Measurements from ENCODE around the gene CPVL. TPM values are rescaled to one million over a fixed set of nuclear protein-coding genes. Genes with fewer than 3 reads are reported as not detected.
A peak's percentile ranks its signal among the peaks of the same experiment; 100 is the strongest.

The CPVL gene
- total RNA-seq, 3 donors from 2014 or later (not counting 1 experiment from before 2014, with no cell fraction given), result 4.9 to 11.6 (median 9.8) TPM

- H3K36me3 Mint-ChIP-seq, result no peaks in the 10 kb centered on the region
- no peak overlapping the region for H3K27ac ChIP-seq (ENCODE audit: low read length)
- intact Hi-C loops (cut with micrococcal nuclease), result no loop called here
- DNase-seq, result no peak
- H3K36me3 ChIP-seq (ENCODE audit: control insufficient read depth, insufficient read depth, low read length), result no peaks in the 10 kb centered on the region
- no peaks in the 10 kb centered on the region for H3K9me3 Mint-ChIP-seq
- H3K27me3 ChIP-seq (ENCODE audit: control insufficient read depth, insufficient read depth, low read length), result no peaks in the 10 kb centered on the region
- no peak for TF ChIP-seq CTCF (IDR thresholded peaks at IDR 0.05)
- H3K4me3 ChIP-seq (ENCODE audit: low read length), result no peak overlapping the region
- peak in 1 of 3 donors; percentile 21 for ATAC-seq
- no peak overlapping the region for H3K27ac Mint-ChIP-seq
- 89% methylated on average over 1 of the region's 1 CpG for WGBS (ENCODE audit: insufficient coverage)
- H3K4me1 Mint-ChIP-seq, result no peaks in the 10 kb centered on the region
- H3K4me1 ChIP-seq (ENCODE audit: control insufficient read depth, insufficient read depth, low read length), result no peaks in the 10 kb centered on the region
- H3K9me3 ChIP-seq (ENCODE audit: control insufficient read depth, insufficient read depth, low read length), result no peaks in the 10 kb centered on the region
- no peak overlapping the region for H3K4me3 Mint-ChIP-seq
- H3K27me3 Mint-ChIP-seq (ENCODE audit: low read depth in 2 of 2), result no peaks in the 10 kb centered on the region
Measured at GRCh38 chr7:29013082-29013695, 133.1 kb downstream of the CPVL start.

- H3K27me3 Mint-ChIP-seq (ENCODE audit: low read depth in 2 of 2), result peaks cover 0 to 3% of the 10 kb centered on the region in 2 donors
- H3K27ac Mint-ChIP-seq, result no peak overlapping the region
- no peaks in the 10 kb centered on the region for H3K36me3 Mint-ChIP-seq
Measured at GRCh38 chr7:29009947-29010346, 136.4 kb downstream of the CPVL start.

GRCh38 chr7:29008590-29008989 lies 137.7 kb downstream of the CPVL start:
- WGBS (ENCODE audit: insufficient coverage), result 64% methylated on average over 2 of the region's 2 CpGs
- TF ChIP-seq CTCF (IDR thresholded peaks at IDR 0.05), result no peak
- H3K27ac Mint-ChIP-seq, result no peak overlapping the region
- ATAC-seq (no peak), DNase-seq (no peak)
- H3K4me1 Mint-ChIP-seq, result no peaks in the 10 kb centered on the region
- no peaks in the 10 kb centered on the region for H3K9me3 ChIP-seq (ENCODE audit: control insufficient read depth, insufficient read depth, low read length)
- no peaks in the 10 kb centered on the region for H3K9me3 Mint-ChIP-seq
- no peaks in the 10 kb centered on the region for H3K36me3 Mint-ChIP-seq
- no peaks in the 10 kb centered on the region for H3K36me3 ChIP-seq (ENCODE audit: control insufficient read depth, insufficient read depth, low read length)
- no peaks in the 10 kb centered on the region for H3K27me3 ChIP-seq (ENCODE audit: control insufficient read depth, insufficient read depth, low read length)
- H3K27ac ChIP-seq (ENCODE audit: low read length), result no peak overlapping the region
- no peaks in the 10 kb centered on the region for H3K4me1 ChIP-seq (ENCODE audit: control insufficient read depth, insufficient read depth, low read length)
- no peak overlapping the region for H3K4me3 ChIP-seq (ENCODE audit: low read length)
- intact Hi-C loops (cut with micrococcal nuclease), result no loop called here
- H3K27me3 Mint-ChIP-seq (ENCODE audit: low read depth in 2 of 2), result peaks cover 0 to 3% of the 10 kb centered on the region in 2 donors
- H3K4me3 Mint-ChIP-seq, result no peak overlapping the region

More at GRCh38 chr7:29009947-29010346, 136.4 kb downstream of the CPVL start:
- H3K4me3 ChIP-seq (ENCODE audit: low read length), result no peak overlapping the region
- ATAC-seq (no peak), DNase-seq (no peak)
- H3K4me1 ChIP-seq (ENCODE audit: control insufficient read depth, insufficient read depth, low read length), result no peaks in the 10 kb centered on the region
- Mint-ChIP-seq H3K4me1 (no peaks in the 10 kb centered on the region), H3K9me3 (no peaks in the 10 kb centered on the region), H3K4me3 (no peak overlapping the region)
- no peaks in the 10 kb centered on the region for H3K36me3 ChIP-seq (ENCODE audit: control insufficient read depth, insufficient read depth, low read length)
- no peaks in the 10 kb centered on the region for H3K9me3 ChIP-seq (ENCODE audit: control insufficient read depth, insufficient read depth, low read length)
- no peak for TF ChIP-seq CTCF (IDR thresholded peaks at IDR 0.05)
- no peak overlapping the region for H3K27ac ChIP-seq (ENCODE audit: low read length)
- no peaks in the 10 kb centered on the region for H3K27me3 ChIP-seq (ENCODE audit: control insufficient read depth, insufficient read depth, low read length)
- WGBS (ENCODE audit: insufficient coverage), result no CpG with 5 or more reads among the region's 1 CpG
- intact Hi-C loops (cut with micrococcal nuclease), result no loop called here

- Histone ChIP-seq H3K27ac (ENCODE audit: low read length) (no peak overlapping the region), H3K27me3 (ENCODE audit: control insufficient read depth, insufficient read depth, low read length) (no peaks in the 10 kb centered on the region), H3K4me3 (ENCODE audit: low read length) (no peak overlapping the region), H3K9me3 (ENCODE audit: control insufficient read depth, insufficient read depth, low read length) (no peaks in the 10 kb centered on the region), H3K4me1 (ENCODE audit: control insufficient read depth, insufficient read depth, low read length) (no peaks in the 10 kb centered on the region), H3K36me3 (ENCODE audit: control insufficient read depth, insufficient read depth, low read length) (no peaks in the 10 kb centered on the region)
- H3K36me3 Mint-ChIP-seq, result no peaks in the 10 kb centered on the region
- no peak for TF ChIP-seq CTCF (IDR thresholded peaks at IDR 0.05)
- WGBS (ENCODE audit: insufficient coverage), result 100% methylated on average over 1 of the region's 2 CpGs
- DNase-seq (no peak), ATAC-seq (no peak)
- intact Hi-C loops (cut with micrococcal nuclease), result no loop called here
- H3K27ac Mint-ChIP-seq, result no peak overlapping the region
- no peaks in the 10 kb centered on the region for H3K9me3 Mint-ChIP-seq
- H3K4me1 Mint-ChIP-seq, result no peaks in the 10 kb centered on the region
- H3K4me3 Mint-ChIP-seq, result no peak overlapping the region
- peaks cover 3 to 13% of the 10 kb centered on the region in 2 donors for H3K27me3 Mint-ChIP-seq (ENCODE audit: low read depth in 2 of 2)
Measured at GRCh38 chr7:29007127-29007526, 139.2 kb downstream of the CPVL start.

All from natural killer cell (primary cell).